Progenitor cell of endocrine pancreas (in vitro differentiated cells): ENCODE results near the gene THAP6. TPM values are rescaled to one million over a fixed set of nuclear protein-coding genes. Genes with fewer than 3 reads are reported as not detected.

Experiments
- DNase-seq: peaks from one replicate; pipeline ENCODE4 v3.0.0; 2021; ENCODE audit warnings: low spot score; ENCODE audit not compliant: unreplicated experiment
- H3K27ac Mint-ChIP-seq: 2 replicates; pipeline ENCODE4 v1.8.0; 2021; ENCODE audit warnings: mild to moderate bottlenecking, moderate library complexity, mixed read lengths
- H3K27me3 Mint-ChIP-seq: 2 replicates; pipeline ENCODE4 v1.8.0; 2021; ENCODE audit warnings: mixed read lengths
- H3K36me3 Mint-ChIP-seq: 2 replicates; pipeline ENCODE4 v1.8.0; 2022; ENCODE audit warnings: mixed read lengths; ENCODE audit not compliant: insufficient read depth
- H3K4me1 Mint-ChIP-seq: 2 replicates; pipeline ENCODE4 v1.8.0; 2021; ENCODE audit warnings: low read depth, mixed read lengths
- H3K4me3 Mint-ChIP-seq: 2 replicates; pipeline ENCODE4 v1.8.0; 2021; ENCODE audit warnings: low read depth, mild to moderate bottlenecking, moderate library complexity, mixed read lengths
- H3K9me3 Mint-ChIP-seq: 2 replicates; pipeline ENCODE4 v1.8.0; 2021; ENCODE audit warnings: low read depth, mixed read lengths
- CTCF ChIP-seq: fragments of 200-600 bp; sonication (generic); IDR thresholded peaks from one replicate; pipeline ENCODE4 v1.5.0; 2021; ENCODE audit warnings: antibody characterized with exemption, mild to moderate bottlenecking; ENCODE audit not compliant: unreplicated experiment
- total RNA-seq: library from RNA; stranded (reverse); gene quantifications from 2 replicates; pipeline ENCODE4 v1.2.1, GENCODE V29; 2021

THAP6 gene
- total RNA-seq, 1 donor from 2014 or later: 26.2 TPM

- Mint-ChIP-seq H3K27ac (no peak overlapping the region), H3K27me3 (no peaks in the 10 kb centered on the region), H3K9me3 (peaks cover 4% of the 10 kb centered on the region), H3K36me3 (peaks cover 7% of the 10 kb centered on the region), H3K4me1 (peaks cover 4% of the 10 kb centered on the region), H3K4me3 (no peak overlapping the region)
- DNase-seq: no peak
- TF ChIP-seq CTCF: no peak
Measured at GRCh38 chr4:75544870-75545269, 30.6 kb downstream of the THAP6 start.

GRCh38 chr4:75545526-75545925 lies 31.3 kb downstream of the THAP6 start:
- no peaks in the 10 kb centered on the region for H3K27me3 Mint-ChIP-seq
- peaks cover 4% of the 10 kb centered on the region for H3K4me1 Mint-ChIP-seq
- TF ChIP-seq CTCF: no peak
- peaks cover 4% of the 10 kb centered on the region for H3K9me3 Mint-ChIP-seq
- DNase-seq: no peak
- H3K4me3 Mint-ChIP-seq: no peak overlapping the region
- peaks cover 7% of the 10 kb centered on the region for H3K36me3 Mint-ChIP-seq
- H3K27ac Mint-ChIP-seq: no peak overlapping the region

GRCh38 chr4:75547647-75548387 lies 33.5 kb downstream of the THAP6 start:
- Mint-ChIP-seq H3K9me3 (peaks cover 4% of the 10 kb centered on the region), H3K4me1 (peaks cover 4% of the 10 kb centered on the region), H3K4me3 (no peak overlapping the region), H3K27me3 (no peaks in the 10 kb centered on the region), H3K36me3 (peaks cover 4% of the 10 kb centered on the region), H3K27ac (no peak overlapping the region)
- TF ChIP-seq CTCF: no peak
- no peak for DNase-seq

- DNase-seq: no peak
- peaks cover 4% of the 10 kb centered on the region for H3K9me3 Mint-ChIP-seq
- H3K4me1 Mint-ChIP-seq: peaks cover 6% of the 10 kb centered on the region
- TF ChIP-seq CTCF: no peak
- H3K27me3 Mint-ChIP-seq: no peaks in the 10 kb centered on the region
- no peak overlapping the region for H3K4me3 Mint-ChIP-seq
- H3K36me3 Mint-ChIP-seq: peaks cover 3% of the 10 kb centered on the region
- H3K27ac Mint-ChIP-seq: no peak overlapping the region
Measured at GRCh38 chr4:75549019-75549418, 34.7 kb downstream of the THAP6 start.

- H3K4me3 Mint-ChIP-seq: no peak overlapping the region
- peaks cover 4% of the 10 kb centered on the region for H3K9me3 Mint-ChIP-seq
- H3K36me3 Mint-ChIP-seq: peaks cover 2% of the 10 kb centered on the region
- H3K27me3 Mint-ChIP-seq: peaks cover 3% of the 10 kb centered on the region
- H3K4me1 Mint-ChIP-seq: peaks cover 10% of the 10 kb centered on the region
- no peak overlapping the region for H3K27ac Mint-ChIP-seq
- DNase-seq: no peak
- no peak for TF ChIP-seq CTCF
Measured at GRCh38 chr4:75552452-75552851, 38.2 kb downstream of the THAP6 start.
